Activated CD4-positive, alpha-beta T cell treated with anti-CD3 and anti-CD28 coated beads for 1 hour (primary cell): ENCODE measurements around the gene FNDC8.
"Not testable (repeated sequence)": the region's sequence is repeated elsewhere in the genome, so short reads cannot be mapped to it uniquely, and the experiment has no call there.

Experiments used
- DNase-seq: peaks from one replicate; pipeline ENCODE4 v3.0.0-alpha.2; 2020

FNDC8 gene

GRCh38 chr17:35146214-35146833 lies 24.9 kb downstream of the FNDC8 start:
- no peak for DNase-seq

DNA sequence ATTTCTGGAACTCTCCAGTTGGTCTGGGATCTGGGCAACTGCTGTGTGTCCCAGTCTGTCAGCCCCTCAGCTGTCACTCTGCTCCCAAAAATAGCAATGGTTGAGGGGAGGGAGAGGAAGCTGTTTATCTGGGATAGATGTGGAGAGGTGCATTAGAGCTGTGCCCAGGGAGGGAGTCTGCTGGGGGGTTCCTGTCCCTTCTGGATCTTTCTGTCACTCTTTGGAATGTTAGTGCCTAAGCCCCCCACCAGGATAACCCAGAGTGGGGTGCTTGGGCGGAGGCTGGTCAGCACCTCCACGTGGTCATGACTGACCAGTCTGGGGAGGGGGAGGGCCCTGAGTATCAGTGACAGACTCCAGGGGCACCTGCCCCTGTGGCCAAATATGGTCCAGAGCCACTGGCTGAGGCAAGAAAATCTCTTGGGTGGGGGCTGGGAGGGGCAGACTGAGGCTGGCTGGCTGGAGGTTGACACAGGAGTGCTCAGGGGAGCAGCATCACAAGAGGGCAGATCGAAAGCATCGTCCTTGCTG lies 26.0 kb downstream of the FNDC8 start, which contains the start of gene UNC45B:
TSS of gene UNC45B (plus strand) at position 443 of the 531 bp plus-strand sequence. CDS start 447 bp downstream, outside the sequence.
- DNase-seq: no peak

DNA sequence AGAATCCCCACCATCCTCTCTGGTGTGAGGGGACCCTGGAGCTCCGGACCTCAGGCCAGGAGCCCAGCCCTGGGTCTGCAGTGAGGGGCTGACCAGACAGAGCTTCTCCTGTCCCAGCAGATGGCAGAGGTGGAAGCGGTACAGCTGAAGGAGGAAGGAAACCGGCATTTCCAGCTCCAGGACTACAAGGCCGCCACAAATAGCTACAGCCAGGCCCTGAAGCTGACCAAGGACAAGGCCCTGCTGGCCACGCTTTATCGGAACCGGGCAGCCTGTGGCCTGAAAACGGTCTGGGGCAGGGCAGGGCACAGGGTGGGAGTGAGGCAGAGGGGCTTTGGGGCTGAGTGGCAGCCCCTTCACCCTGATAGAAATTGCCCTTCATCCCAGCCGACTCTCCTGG lies 26.7 kb downstream of the FNDC8 start:
- no peak for DNase-seq

GRCh38 chr17:35149941-35150340 lies 28.5 kb downstream of the FNDC8 start:
- DNase-seq: no peak

GRCh38 chr17:35151080-35151479 lies 29.7 kb downstream of the FNDC8 start:
- not testable (repeated sequence) for DNase-seq

DNA sequence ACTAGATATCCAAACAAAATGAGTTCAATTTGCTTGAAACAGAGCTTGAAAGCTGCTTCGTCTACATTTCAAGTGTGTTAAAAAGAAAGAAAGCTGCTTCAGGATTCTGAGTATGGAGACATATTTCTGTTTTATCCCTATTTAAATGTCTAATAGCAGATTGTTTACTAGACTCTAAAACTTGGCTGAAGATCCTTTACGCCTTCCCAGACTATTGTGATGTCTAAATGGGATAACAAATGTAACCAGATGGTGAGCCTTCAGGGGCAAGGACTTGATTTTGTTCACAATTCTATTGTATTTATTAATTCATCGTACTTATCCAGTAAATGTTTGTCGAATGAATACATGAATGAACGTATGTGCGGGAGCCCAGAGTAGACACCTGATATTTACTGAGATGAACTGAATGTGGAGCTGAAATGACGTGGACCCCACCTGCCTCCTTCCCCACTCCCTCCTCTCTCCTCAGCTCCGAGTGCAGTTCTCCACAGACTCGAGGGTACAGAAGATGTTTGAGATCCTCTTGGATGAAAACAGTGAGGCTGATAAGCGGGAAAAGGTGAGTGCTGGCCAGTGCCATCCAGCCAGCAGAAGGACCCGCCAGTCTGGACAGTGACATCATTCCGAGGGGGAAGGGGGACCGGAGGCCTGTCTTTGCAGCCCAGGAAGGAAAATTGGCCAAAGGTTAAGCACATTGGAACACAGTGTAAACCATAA lies 31.2 kb downstream of the FNDC8 start:
- no peak for DNase-seq

DNA sequence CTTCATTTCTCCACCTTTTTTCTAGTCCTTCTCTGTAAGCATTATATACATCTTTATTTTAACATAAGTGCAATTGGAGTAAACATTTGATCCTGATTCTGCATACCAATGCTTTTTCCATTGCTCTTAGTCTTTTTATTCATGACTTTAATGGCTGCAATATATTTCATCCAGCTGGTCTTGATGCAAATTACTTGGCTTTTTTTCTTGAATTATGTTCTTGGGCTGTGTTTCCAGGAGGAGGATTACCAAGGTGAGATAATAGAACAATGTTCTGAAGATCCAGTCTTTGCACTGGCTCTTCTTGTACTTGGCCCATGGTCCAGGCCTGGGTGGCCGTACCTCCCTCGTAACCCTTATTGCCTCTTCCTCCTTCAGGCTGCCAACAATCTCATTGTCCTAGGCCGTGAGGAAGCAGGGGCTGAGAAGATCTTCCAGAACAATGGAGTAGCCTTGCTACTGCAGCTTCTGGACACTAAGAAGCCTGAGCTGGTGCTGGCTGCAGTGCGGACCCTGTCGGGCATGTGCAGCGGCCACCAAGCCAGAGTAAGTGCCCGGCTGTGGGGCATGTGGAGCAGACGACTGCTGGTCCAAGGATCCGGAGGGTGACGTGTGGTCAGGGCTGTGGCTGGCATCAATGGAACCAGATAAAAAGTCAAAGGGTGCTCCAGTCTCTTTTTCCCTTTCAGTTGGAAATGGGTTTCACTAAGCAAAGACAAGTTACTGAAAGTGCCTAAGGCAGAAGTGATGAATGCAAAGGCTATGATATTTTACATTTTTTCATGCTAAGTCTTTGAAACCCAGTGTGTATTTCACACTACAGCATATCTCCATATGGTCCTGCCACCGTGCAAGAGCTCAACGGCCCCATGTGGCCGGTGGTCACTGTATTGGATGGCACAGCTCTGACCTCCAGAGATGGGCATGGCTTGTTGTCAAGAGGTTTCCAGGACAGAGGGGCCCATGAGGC lies 33.1 kb downstream of the FNDC8 start:
- no peak for DNase-seq

- DNase-seq: no peak
Observed at GRCh38 chr17:35155246-35155645, 33.8 kb downstream of the FNDC8 start.

GRCh38 chr17:35159940-35160339 lies 38.5 kb downstream of the FNDC8 start:
- no peak for DNase-seq

- no peak for DNase-seq
Observed at GRCh38 chr17:35160354-35161201, 39.2 kb downstream of the FNDC8 start.

GRCh38 chr17:35161281-35161761 lies 39.9 kb downstream of the FNDC8 start:
- no peak for DNase-seq

- DNase-seq: no peak
Observed at GRCh38 chr17:35162755-35163154, 41.3 kb downstream of the FNDC8 start.

DNA sequence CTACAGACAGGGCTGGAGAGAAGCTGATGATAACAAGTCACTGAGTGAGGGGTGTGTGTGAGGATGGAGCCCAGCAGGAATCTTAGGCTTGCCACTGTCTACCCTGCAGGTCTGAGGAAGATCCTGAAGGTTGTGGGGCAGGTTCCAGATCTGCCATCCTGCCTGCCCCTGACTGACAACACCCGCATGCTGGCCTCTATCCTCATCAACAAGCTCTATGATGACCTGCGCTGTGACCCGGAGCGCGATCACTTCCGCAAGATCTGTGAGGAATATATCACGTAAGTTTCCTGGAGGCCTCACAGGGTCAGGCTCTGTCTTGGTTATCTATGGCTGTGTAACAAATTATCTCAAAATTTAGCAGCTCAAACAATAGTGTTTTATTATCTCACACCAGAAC lies 42.5 kb downstream of the FNDC8 start:
- DNase-seq: no peak

DNA sequence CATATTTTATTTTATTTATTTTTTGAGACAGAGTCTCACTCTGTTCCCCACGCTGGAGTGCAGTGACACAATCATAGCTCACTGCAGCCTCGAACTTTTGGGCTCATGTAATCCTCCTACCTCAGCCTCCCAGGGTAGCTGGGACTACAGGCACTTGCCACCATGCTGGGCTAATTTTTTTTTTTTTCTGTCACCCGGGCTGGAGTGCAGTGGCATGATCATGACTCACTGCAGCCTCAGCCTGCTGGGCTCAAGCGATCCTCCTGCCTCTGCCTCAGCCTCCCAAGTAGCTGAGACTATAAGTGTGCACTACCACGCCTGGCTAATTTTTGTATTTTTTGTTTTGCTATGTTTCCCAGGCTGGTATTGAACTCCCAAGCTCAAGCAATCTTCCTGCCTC lies 43.3 kb downstream of the FNDC8 start:
- no peak for DNase-seq

DNA sequence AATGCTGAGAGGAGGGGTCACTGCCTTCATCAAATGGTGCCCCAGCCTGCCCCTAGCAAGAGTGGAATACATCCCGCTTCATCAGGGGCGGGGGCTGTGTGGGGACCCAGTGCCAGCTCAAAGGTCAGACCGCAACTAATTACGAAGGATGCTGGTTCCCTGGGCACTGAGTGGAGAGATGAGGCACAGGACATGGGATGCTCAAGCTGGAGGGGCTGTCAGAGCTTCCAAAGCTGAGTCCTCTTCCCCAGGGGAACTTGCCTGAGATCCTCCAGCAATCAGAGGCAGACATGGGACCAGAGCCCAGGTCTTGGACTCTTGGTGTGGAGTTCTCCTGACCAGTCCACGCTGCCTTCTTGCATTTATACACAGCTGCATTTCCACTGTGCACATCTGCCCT lies 45.1 kb downstream of the FNDC8 start:
- DNase-seq: no peak

DNA sequence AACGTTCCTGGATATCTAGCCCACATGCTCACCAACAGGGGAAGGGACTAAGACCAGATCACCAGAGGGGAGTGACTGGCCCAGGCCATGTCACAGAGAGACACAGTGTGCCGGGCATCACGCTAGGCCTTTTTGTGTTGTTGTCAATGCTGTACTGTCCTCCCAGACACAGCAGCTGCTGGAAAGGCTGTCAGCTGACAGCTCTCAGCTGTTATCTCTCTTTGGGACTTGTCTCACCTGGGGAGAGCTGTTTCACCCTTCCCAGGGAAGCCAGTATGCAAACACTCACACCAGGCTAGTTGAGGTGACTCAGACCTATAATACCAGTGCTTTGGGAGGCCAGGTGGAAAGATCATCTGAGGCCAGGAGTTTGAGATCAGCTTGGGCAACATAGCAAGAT lies 45.6 kb downstream of the FNDC8 start:
- DNase-seq: no peak

- no peak for DNase-seq
Observed at GRCh38 chr17:35167666-35168065, 46.3 kb downstream of the FNDC8 start.

GRCh38 chr17:35169835-35170363 lies 48.5 kb downstream of the FNDC8 start:
- DNase-seq: no peak

GRCh38 chr17:35170968-35171771 lies 49.8 kb downstream of the FNDC8 start:
- no peak for DNase-seq

DNA sequence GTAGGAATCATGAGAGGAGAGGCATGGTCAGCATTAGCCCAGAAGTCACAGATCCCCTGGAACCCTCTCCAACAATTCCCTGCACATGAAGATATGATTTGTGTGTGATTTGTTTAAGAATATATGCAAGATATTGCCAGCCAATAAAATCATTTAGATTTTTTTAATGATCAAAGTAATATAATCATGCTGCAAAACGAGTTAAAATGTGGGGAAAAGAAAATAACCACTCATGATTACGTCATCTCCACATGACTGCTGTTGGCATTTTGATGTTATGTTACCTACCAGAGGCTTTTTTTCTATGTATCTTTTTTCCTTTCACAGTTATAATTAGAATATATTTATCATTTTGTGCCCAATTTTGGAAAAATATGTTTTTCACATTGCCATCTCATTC lies 50.4 kb downstream of the FNDC8 start:
- no peak for DNase-seq

DNA sequence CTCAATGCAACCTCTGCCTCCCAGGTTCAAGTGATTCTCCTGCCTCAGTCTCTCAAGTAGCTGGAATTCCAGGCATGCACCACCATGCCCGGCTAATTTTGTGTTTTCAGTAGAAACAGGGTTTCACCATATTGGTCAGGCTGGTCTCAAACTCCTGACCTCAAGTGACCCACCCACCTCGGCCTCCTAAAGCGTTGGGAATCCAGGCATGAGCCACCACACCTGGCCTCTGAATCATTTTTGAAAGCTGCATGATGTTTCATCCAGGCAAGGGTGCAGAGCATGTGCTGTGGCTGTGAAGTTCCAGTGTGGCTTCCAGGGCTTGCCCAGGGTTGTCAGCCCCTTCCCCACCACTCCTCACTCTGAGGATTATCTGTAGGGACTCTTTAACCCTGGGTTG lies 50.9 kb downstream of the FNDC8 start:
- not testable (repeated sequence) for DNase-seq
